ENCODE data around the gene NEDD4.
"Not testable (repeated sequence)": the region's sequence is repeated elsewhere in the genome, so short reads cannot be mapped to it uniquely, and the experiment has no call there.

- TF ChIP-seq CTCF, POLR2A, EP300, POLR2AphosphoS5 (IDR thresholded peaks at IDR 0.05): not testable (repeated sequence)
Observed at GRCh38 chr15:55842897-55843296, 150.5 kb downstream of the NEDD4 start.
